Cerebellar nuclear complex (tissue), 1 donor: ENCODE measurements around the gene PATJ.

Experiments
- DNase-seq, 2 experiments: peaks; one replicate each; lab custom pipeline; 2025; lab: John Stamatoyannopoulos, UW

The PATJ gene

DNA sequence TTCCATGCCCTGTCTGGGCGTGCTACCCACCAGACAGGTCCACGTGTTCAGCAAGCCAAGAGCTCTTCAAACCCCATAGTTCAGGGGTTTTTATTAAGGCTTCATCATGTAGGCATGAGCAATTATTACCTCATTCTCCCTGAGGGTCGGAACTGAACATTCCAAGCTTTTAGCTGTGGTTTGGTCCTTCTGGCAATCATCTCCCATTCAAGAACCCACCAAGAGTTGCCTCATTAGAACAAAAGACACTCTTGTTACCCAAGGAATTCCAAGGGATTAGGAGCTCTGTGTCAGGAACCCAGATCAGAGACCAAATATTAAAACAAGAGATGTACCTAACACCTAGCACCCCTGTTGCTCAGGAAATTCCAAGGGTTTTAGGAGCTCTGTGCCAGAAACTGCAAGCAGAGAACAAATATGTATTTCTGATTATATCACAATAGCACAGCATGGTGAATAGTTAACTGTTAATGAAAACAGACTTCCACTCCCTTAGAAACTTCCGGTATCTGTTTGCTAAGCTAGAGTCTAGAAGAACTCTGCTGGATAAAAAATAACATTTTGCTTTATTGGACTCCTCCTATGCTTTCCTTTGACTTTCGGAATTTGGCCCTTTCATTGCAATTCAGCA lies 251.2 kb downstream of the PATJ start:
- DNase-seq, result no peak

DNA sequence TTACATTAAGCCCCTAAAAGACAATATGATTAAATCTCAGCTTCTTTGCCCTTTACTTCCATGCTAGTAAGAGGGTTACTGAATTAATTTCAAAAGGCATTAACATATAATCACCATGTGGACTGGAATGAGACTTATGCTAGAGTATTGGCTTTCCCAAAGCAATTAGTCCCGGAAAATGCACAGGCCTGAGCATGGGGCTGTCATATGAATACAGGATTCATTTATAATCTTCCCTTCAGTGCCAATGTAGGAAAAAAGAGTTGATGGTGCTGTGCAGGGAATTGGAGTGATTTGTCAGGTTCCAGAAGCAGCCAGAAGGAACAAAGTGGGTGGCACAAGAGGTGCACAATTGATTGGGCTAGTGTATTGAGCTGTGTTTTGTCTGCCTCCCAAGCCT lies 253.4 kb downstream of the PATJ start:
- DNase-seq, result no peak

DNA sequence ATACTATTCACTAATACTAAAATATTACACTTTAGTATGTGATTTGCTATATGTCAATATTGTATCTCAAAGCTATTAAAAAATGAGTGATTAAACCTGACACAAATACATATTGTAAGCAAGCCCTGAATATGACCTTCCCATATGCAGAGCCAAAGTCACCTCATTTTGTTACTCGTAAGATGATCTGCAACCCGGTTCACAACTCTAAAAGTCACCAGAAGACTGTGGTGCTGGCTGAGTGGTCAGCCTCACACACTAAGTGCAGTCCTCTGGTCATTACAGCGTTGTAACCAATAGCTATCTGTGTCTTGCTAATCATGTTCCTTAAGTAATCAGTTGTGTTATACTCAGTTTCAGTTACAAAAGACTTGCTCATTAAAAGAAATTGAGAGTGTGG lies 254.8 kb downstream of the PATJ start:
- DNase-seq, result no peak

DNA sequence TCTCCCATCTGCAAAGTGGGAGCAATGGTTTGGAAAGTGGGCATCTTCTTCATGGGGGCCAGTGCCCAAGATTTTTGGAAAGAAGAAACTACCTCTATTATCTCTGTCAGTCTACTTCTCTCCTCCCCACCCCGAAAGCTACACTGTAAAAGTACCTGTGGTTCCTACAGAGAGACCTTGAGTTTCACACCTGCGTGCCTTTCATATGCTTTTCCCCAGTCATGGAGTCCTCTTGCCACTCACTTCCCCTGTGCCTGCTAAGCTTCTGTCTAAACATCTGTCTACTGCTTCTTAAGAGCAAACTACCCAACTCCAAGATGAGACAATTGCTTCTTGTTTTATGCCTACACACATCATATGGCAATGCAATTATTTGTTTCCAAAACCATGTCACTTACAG lies 261.5 kb downstream of the PATJ start:
- no peak for DNase-seq

DNA sequence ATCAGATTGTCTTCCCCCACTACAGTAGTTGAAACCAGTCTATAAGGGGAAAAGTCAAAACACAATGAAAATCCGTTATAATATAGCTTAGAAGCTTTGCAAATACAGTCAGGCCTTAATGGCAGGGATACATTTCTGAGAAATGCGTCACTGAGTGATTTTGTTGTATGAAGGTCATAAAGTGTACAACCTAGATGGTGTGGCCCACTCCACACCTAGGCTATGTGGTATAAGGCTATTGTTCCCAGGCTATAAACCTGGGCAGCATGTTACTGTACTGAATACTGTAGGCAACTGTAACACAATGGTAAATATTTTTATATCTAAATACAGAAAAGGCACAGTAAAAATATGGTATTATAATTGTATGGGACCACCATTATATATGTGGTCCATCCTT lies 264.4 kb downstream of the PATJ start:
- DNase-seq, result no peak

DNA sequence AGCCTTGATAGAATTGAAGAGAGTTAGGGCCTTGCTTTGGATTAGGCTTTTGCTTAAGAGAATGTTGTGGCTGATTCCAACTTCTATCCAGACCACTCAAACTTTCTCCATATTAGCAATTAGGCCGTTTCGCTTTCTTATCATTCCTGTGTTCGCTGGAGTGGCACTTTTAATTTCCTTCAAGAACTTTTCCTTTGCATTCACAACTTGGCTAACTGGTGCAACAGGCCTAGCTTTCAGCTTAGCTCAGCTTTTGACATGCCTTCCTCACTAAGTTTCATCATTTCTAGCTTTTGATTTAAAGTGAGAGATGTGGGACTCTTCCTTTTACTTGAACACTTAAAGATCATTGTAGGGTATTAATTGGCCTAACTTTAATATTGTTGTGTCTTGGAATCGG lies 268.7 kb downstream of the PATJ start:
- no peak for DNase-seq

DNA sequence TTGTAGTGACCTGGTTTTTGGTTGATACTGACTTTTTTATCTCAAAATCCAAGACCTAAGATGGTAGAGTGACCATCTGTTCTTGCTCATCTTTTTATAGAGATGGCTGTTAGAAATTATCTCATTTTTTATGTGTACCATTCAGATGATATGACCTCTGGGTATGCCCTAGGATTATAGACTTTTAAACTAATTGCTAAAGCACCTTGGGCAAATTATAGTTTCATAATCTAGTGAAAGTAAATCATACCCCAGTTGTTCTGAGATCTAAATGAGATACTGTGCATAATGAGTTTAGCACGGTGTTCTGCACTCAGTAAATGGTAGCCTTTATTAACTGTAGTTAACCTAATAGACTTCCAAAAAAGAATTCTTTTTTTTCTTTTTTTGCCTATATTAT lies 269.8 kb downstream of the PATJ start:
- DNase-seq, result no peak

DNA sequence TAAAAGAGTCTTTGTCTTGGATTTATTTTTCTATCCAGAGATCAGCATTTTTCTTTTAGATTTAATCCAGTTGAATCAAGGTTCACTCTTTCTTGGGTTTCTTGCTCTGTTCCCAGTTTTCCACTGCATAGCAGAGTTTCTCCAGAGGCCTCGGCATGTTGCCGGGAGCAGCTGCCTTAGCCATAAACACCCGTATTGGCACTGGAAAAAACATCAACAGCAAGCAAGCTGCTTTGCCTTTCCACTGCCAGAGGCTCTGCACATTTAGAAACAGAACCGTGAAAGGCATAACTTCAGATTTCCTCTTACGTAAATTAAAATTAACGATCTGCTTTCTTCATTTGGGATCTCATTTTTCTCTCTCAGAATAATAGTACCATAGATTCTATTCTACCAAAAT lies 270.6 kb downstream of the PATJ start:
- no peak for DNase-seq

DNA sequence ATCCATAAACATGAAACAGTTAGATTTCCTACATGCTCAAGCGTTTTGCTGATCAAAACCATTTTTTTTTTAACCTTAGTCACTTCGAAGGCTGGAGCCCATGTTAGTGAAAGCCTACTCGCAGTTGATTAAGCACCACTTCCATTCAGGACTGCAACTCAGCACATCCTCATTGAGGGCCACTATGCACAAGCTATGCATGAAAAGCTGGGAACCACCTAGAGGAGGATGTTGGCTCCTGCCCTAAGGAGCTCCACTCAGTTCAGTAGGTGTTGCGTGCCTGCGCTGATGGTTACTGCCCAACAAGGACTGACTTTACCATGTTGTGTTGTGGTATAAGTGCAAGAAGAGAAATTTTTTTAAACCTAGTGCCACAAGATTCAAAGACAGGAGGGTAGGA lies 271.0 kb downstream of the PATJ start:
- no peak for DNase-seq

DNA sequence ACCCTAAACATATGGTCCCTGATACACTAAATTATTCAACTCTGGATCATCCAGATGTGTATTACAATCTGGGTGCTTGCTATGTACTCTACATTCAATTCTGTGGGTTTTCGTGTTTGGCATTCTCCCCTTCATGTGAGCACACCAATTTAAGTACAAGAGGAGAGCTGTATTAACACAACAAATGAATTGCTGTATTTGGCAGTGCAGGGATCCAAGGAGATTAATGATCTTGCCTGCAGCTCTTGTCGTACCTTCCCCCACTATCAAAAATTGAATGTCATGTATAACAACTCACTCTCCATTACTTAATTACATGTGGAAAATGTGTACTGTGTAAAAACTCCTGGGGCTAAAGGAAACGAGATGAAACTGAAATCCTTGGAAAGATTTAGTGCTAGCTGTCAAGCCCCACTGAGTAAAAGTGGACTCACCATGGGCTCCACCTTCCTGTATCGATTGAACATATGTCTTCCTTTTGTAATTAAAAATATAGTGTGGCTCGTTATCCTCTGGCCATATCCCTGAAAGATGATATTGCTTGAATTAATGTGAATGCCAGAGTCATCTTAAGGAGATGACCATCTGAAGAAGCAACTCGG lies 280.2 kb downstream of the PATJ start:
- DNase-seq, result no peak

- peak; percentile 24 to 58 for DNase-seq
Observed at GRCh38 chr1:62024690-62025089, 282.4 kb downstream of the PATJ start.

GRCh38 chr1:62025154-62025553 lies 282.9 kb downstream of the PATJ start:
- DNase-seq, result no peak

- DNase-seq, result no peak
Observed at GRCh38 chr1:62025892-62026291, 283.6 kb downstream of the PATJ start.

DNA sequence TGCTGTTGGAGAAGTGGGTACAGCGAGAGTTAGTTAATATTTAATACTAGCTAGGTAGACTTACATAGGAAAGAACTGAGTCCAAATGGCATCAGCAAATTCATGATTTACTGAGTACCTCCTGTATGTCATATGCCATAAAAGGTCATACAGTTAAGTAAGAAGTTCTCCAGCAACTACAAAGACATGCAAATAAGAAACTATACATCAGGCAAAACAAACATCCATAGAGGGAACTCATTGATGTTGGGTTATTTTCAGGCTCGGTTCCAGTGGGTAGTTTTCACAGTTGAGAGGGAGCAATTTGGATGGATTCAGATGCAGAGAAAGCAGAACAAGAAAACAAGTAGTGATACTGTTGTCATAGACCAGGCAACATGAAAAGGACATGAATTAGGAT lies 287.4 kb downstream of the PATJ start:
- no peak for DNase-seq

- DNase-seq, result no peak
Observed at GRCh38 chr1:62034790-62035189, 292.5 kb downstream of the PATJ start.

- no peak for DNase-seq
Observed at GRCh38 chr1:62037274-62037673, 295.0 kb downstream of the PATJ start.

GRCh38 chr1:62038594-62039284 lies 296.5 kb downstream of the PATJ start:
- DNase-seq, result no peak

DNA sequence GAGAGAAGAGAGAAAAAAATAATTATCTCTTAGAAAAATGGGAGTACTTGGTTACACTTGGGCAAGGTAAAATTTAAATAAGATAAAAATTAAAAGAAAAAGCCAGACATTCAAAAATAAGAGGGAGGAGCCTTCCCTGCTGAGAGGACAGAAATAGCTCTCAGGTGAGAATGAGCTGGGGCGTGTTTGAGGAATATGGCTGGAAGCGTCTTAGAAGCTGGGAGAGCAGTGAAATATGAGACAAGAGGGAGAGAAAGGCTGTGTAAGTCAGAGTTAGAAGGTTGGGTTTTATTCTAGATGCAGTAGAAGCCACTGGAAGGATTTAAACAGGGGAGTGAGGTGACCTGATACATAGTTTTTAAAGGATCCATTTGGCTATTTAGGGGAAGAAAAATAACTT lies 298.2 kb downstream of the PATJ start:
- DNase-seq, result peak in 1 of 2 experiments; percentile 20

DNA sequence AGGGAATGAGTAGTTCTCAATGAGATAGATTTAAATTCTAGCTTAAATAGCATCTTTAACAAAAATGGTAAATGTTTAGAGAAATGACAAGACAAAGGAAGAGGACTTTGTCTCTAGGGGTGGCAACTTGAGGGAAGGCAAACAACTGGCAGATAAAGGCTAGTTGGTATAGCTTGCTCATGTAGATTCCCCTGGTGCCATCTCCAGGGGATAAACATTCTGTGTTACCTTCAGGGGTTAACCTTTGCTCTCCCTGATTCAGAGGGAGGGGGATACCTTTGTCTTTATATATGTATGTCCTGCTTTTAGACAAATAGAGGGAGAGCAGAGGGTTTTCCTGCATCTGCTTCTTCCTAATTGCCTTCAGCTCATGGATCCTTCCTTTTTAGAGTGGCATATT lies 298.7 kb downstream of the PATJ start:
- DNase-seq, result no peak

DNA sequence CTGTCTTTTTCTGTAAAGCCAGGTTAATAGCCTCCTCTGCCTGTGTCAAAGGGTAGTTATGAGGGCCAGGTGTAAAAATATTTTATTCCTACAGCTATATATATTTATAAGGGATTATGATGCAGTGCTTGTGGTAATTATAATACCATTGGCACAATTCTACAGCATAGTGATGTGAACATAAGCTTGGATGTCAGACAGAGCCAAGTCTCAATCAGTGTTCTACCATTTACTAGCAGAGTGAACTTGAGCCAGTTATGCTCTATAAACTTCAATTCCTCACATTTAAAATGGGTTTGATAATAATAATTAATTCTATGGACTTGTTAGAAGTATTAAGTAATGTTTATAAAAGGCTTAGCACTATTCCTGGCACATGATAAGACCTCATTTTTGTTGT lies 300.9 kb downstream of the PATJ start:
- DNase-seq, result no peak

DNA sequence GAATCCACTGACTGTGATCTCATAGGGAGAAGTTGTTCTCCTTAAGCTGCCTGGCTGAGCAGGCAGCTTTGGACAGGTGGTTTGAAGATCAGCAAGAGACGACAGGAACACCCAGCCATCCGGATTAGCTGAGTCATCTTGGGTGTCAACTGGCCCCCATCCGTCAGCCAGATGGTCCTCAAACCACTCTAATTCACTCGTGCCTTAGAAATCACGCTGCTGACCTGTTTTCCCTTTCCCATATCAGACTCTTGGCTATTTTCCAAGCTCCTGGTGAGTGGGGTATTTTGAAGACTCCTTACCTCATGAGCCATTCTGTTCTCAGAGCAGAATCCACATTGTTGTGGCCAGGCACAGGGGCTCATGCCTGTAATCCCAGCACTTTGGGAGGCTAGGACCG lies 303.3 kb downstream of the PATJ start:
- peak; percentile 90 to 97 for DNase-seq

GRCh38 chr1:62046927-62047326 lies 304.6 kb downstream of the PATJ start:
- DNase-seq, result no peak

- DNase-seq, result peak; percentile 28 to 91
Observed at GRCh38 chr1:62050165-62050564, 307.9 kb downstream of the PATJ start.

GRCh38 chr1:62052946-62053345 lies 310.7 kb downstream of the PATJ start:
- DNase-seq, result no peak
